COLO668 (cell line): ENCODE results near the gene PGAP3.
"Not testable (repeated sequence)": the region's sequence is repeated elsewhere in the genome, so short reads cannot be mapped to it uniquely, and the experiment has no call there.

Source experiments
- DNase-seq: peaks from one replicate; lab custom pipeline; 2025; ENCODE audit not compliant: unreplicated experiment; lab: John Stamatoyannopoulos, UW

The PGAP3 gene, protein sequence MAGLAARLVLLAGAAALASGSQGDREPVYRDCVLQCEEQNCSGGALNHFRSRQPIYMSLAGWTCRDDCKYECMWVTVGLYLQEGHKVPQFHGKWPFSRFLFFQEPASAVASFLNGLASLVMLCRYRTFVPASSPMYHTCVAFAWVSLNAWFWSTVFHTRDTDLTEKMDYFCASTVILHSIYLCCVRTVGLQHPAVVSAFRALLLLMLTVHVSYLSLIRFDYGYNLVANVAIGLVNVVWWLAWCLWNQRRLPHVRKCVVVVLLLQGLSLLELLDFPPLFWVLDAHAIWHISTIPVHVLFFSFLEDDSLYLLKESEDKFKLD

GRCh38 chr17:39687546-39688474 is at the start of gene PGAP3:
Gene PGAP3 (minus strand): TSS chr17:39688057. CDS start chr17:39688014, 43 bp downstream.
- peak; percentile 85 for DNase-seq

GRCh38 chr17:39737206-39737759 is 49.4 kb upstream of the PGAP3 start:
- DNase-seq: peak; percentile 20

DNA sequence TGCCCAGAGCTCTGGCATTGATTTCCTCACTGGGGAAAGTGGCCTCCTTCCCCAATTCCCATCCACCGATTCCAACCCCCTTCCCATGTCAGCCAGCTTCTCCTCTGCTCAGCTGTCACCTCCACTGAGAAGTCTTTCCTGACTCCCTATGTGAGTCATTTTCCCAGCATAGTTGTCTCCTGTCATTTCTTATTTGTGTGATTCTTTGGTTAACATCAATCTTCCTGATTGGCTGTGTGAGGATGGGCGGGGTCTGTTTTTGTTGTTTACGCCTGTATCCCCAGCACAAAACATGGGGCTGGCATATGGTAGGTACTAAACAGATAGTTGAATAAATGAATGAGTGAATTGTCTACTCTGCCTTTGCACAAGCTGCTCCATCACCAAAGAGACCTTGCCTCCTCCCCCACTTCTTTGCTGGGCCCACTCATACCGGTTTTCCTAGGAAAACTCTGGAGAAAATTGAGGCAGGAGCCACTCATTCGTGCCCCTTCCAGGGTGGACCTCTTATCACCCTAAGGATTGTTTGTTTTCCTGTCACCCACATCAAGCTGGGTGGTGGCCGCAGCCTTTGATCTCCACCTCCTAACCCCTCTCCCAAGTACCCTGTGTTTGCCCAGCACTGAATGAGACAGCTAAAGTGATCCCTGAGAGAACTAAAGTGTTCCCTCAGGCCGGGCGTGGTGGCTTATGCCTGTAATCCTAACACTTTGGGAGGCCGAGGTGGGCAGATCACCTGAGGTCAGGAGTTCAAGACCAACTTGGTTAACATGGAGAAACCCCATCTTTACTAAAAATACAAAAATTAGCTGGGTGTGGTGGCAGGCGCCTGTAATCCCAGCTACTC is 48.7 kb upstream of the PGAP3 start:
- no peak for DNase-seq

GRCh38 chr17:39735882-39736281 is 48.0 kb upstream of the PGAP3 start:
- no peak for DNase-seq

DNA sequence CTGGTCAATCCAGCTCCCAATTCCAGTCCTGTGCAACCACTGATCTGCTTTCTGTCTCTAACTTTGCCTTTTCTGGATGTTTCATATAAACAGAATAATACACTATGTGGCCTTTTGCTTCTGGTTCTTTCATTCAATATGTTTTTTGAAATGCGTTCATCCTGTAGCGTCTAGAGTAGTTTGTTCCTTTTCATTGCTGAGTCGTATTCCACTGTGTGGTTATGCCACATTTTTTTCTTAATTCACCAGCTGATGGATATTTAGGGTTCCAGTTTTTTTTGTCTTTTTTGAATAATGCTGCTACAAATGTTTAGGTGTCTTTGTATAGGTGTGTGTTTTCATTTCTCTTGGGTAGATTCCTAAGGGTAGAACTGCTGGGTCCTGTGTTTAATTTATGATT is 44.7 kb upstream of the PGAP3 start:
- no peak for DNase-seq

- DNase-seq: peak; percentile 85
These were observed 42.5 kb upstream of the PGAP3 start, which contains the start of gene MIEN1 for GRCh38 chr17:39730095-39730921. Gene MIEN1 (minus strand): TSS chr17:39730532. CDS start chr17:39730495, 37 bp downstream.

- DNase-seq: no peak
These were observed 41.5 kb upstream of the PGAP3 start for GRCh38 chr17:39729280-39729851.

- DNase-seq: no peak
These were observed 39.7 kb upstream of the PGAP3 start for GRCh38 chr17:39727556-39727955.

DNA sequence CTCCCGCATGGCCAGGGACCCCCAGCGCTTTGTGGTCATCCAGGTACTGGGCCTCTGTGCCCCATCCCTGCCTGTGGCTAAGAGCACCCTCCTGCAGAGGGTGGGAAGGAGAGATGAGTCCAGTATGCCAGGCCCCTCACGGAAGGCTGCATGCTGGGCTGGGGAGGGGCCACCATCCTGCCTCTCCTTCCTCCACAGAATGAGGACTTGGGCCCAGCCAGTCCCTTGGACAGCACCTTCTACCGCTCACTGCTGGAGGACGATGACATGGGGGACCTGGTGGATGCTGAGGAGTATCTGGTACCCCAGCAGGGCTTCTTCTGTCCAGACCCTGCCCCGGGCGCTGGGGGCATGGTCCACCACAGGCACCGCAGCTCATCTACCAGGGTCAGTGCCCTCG is 38.8 kb upstream of the PGAP3 start:
- DNase-seq: no peak

- DNase-seq: not testable (repeated sequence)
These were observed 38.1 kb upstream of the PGAP3 start for GRCh38 chr17:39725923-39726322.

GRCh38 chr17:39724731-39725130 is 36.9 kb upstream of the PGAP3 start:
- DNase-seq: no peak

GRCh38 chr17:39722965-39723848 is 35.4 kb upstream of the PGAP3 start:
- DNase-seq: no peak

DNA sequence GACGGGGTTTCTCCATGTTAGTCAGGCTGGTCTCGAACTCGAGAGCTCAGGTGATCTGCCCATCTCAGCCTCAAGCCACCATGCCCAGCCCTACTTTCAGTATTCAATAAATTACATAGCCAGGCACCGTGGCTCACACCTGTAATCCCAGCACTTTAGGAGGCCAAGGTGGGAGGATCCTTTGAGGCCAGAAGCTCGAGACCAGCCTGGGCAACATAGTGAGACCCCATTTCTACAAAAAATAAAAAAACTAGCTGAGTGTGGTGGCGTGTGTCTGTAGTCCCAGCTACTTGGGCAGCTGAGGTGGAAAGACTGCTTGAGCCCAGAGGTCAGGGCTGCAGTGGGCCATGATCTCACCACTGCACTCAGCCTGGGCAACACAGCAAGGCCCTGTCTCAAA is 34.2 kb upstream of the PGAP3 start:
- no peak for DNase-seq

DNA sequence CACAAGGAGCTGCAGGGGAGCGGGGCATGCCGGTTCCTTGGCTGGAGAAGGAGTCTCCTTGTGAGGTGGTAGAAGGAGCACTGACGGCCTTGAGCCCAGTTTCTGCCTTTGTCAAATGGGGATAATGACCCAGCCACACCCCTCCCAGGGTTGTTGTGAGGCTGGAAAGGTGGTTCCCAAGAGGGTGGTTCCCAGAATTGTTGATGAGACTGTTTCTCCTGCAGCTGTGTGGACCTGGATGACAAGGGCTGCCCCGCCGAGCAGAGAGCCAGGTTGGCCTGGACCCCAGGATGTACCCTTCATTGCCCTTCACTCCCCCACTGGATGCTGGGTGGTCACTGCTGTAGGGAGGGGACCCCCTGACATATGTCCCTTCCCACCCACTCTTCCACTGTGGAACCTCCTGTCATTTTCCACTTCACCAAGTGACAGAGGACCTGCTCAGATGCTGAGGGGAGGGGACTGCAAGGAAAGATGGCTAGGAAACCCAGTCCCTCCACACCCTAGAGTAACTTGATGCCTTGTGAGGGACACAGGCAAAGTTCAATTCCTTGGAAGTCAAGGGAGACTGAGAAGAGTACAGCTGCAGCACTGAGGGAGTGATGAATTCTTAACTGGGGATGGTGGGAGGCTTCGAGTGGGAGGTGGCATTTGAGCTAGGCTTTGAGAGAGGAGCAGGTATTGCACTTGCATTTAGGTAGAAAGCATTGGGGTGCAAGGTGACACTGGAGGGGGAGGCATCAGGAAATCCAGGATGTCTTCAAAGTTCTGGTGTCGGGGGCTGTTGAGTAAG is 31.9 kb upstream of the PGAP3 start:
- no peak for DNase-seq

- no peak for DNase-seq
These were observed 29.8 kb upstream of the PGAP3 start for GRCh38 chr17:39717660-39718059.

DNA sequence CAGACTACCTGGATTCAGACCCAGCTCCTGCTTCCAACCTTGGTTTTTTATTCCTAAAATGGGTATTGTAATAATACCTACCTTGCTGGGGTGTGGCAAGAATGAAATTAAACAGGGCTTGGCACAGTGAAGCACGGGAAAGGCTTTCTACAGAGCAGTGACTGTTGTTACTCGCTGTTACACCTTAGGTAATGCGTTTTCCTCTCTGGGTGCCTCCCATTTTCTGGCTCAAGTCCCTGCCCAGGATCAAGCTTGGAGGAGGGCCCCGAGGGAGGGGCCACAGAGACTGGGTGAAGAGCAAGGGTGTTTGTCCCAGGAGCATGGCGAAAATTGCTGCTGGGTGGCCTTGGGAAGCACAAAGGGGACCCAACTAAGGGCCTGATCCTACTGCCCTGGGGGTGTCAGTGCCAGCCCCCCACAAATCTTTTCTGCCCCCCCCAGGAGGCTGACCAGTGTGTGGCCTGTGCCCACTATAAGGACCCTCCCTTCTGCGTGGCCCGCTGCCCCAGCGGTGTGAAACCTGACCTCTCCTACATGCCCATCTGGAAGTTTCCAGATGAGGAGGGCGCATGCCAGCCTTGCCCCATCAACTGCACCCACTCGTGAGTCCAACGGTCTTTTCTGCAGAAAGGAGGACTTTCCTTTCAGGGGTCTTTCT is 29.2 kb upstream of the PGAP3 start:
- no peak for DNase-seq
